Measurements from ENCODE around the gene LPIN3.

Gene LPIN3

DNA sequence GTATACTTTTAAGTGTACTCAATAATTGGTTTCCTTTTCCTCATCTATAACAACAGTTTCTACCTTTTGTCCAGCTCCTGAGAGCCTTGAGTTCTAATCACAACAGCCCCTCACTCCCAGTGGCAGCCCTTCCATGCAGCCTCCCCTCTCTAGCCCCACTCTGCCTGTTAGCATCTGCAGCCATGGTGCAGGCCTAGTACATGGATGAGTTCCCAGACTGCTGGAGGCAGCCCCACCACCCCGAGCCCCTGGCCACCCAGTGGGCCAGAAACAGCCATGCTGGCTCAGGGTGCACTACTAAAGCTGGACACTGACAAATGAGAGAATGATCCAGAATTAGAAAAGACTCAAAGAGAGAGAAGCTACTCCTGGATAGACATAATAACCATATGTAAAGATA, 9.7 kb upstream of the LPIN3 start:
- Histone ChIP-seq H3K4me3 (ENCODE audit: low read length) (no peak overlapping the region), H3K9ac (ENCODE audit: low read length) (no peak overlapping the region), H3K4me1 (ENCODE audit: control insufficient read depth, insufficient read depth, low read length) (peaks cover 13% of the 10 kb centered on the region), H3K27me3 (ENCODE audit: control insufficient read depth, insufficient read depth, low read length) (no peaks in the 10 kb centered on the region), H3K27ac (ENCODE audit: low read depth, low read length) (no peak overlapping the region), H3K36me3 (ENCODE audit: control insufficient read depth, insufficient read depth, low read length) (no peaks in the 10 kb centered on the region)

DNA sequence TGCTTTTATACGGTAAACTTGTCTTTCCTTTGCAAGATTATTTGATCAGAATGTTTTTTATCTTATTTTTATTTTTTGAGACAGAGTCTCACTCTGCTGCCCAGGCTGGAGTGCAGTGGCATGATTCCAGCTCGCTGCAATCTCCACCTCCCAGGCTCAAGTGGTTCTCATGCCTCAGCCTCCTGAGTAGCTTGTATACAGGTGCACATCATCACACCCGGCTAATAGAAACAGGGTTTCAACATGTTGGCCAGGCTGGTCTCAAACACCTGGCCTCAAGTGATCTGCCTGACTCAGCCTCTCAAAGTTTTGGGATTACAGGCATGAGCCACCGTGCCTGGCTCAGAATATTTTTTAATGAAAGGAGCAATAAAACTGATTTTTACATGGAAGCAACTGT, 8.9 kb upstream of the LPIN3 start:
- Histone ChIP-seq H3K4me3 (ENCODE audit: low read length) (no peak overlapping the region), H3K27me3 (ENCODE audit: control insufficient read depth, insufficient read depth, low read length) (no peaks in the 10 kb centered on the region), H3K36me3 (ENCODE audit: control insufficient read depth, insufficient read depth, low read length) (no peaks in the 10 kb centered on the region), H3K4me1 (ENCODE audit: control insufficient read depth, insufficient read depth, low read length) (peaks cover 13% of the 10 kb centered on the region), H3K27ac (ENCODE audit: low read depth, low read length) (no peak overlapping the region), H3K9ac (ENCODE audit: low read length) (no peak overlapping the region)

DNA sequence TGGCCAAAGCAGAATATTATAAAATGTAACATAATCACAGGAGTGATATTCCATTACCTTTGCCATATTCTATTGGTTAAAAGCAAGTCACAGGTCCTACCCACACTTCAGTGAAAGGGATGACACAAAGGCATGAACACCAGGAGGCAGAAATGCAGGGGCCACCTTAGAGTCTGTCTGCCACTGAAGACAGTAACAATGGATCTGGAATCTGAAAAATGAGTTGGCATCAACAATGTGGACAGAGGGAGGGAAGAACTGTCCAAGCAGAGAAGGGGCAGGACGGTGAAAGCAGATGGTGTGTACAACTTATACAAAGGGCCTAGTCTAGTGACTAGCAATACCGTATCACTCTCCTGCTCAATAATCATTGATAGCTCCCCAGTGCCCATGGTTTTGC, 6.6 kb upstream of the LPIN3 start:
- Histone ChIP-seq H3K36me3 (ENCODE audit: control insufficient read depth, insufficient read depth, low read length) (no peaks in the 10 kb centered on the region), H3K4me1 (ENCODE audit: control insufficient read depth, insufficient read depth, low read length) (peaks cover 11% of the 10 kb centered on the region), H3K27me3 (ENCODE audit: control insufficient read depth, insufficient read depth, low read length) (no peaks in the 10 kb centered on the region), H3K4me3 (ENCODE audit: low read length) (no peak overlapping the region), H3K27ac (ENCODE audit: low read depth, low read length) (no peak overlapping the region), H3K9ac (ENCODE audit: low read length) (no peak overlapping the region)

DNA sequence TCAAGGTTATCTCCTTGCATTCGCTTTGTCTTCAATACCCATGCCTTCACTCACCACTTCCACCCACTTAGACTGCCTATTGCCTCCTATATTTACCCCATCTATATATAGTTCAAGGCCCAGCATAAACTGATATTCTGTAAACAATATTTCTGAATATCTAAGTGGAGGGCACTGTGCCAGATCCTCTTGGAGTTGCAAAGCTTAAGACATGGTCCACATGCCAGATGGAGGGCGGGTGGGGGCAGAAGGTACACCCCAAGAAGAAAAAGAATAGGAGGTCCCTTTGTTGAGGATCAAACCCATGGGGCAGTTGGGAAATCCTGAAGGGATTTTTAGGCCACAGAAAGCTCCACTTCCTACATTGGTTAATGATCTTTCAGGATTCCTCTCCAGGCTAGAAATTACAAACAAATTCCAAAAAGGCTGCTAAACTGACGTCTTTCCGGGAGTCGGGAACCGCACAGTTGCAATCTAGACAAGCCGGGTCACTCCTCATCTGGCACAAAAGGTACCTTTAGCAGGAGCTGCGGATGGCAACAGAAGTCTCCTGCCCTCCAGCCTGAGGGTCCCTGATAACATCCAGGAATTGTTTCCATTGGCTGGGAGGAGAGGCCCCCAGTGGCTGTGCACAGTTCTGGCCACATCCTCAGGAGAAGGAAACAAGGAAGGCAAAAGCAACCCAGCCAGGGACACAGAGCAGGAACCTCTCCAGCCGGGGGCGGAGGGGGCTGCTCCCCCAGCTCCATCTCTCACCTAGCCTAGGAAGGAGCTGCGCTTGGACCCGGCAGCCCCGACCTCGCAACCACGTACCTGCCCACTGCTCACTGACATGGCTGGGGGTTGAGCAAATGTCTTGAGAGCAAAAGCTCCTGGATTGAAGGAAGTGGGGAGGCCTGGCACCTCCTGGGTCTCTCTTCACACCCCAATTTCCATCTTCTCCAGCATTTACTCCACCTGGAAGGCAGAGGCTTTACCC, 5.9 kb upstream of the LPIN3 start:
- no peak overlapping the region for H3K27ac ChIP-seq (ENCODE audit: low read depth, low read length)
- H3K36me3 ChIP-seq (ENCODE audit: control insufficient read depth, insufficient read depth, low read length) = no peaks in the 10 kb centered on the region
- no peak overlapping the region for H3K4me3 ChIP-seq (ENCODE audit: low read length)
- no peaks in the 10 kb centered on the region for H3K27me3 ChIP-seq (ENCODE audit: control insufficient read depth, insufficient read depth, low read length)
- no peak overlapping the region for H3K9ac ChIP-seq (ENCODE audit: low read length)
- peaks cover 4% of the 10 kb centered on the region for H3K4me1 ChIP-seq (ENCODE audit: control insufficient read depth, insufficient read depth, low read length)

DNA sequence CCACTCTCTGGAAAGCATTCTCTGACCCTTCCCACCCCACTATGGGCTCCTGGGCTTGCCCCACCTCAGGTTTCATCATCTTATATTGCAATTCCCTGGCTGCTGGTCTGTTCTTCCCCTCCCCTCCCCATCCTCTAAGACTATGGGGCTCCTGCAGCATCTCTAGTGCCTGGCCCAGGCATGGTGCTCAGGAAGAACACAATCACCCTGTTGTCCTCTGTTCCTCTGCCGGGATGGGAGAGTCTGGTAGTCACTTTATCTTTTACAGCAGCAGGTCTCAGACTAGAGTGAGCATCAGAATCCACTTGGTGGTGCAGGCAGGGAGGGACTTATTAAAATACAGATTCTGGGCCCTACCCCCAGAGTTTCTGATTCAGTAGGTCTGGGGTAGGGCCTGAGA, 5.0 kb upstream of the LPIN3 start:
- no peak overlapping the region for H3K9ac ChIP-seq (ENCODE audit: low read length)

DNA sequence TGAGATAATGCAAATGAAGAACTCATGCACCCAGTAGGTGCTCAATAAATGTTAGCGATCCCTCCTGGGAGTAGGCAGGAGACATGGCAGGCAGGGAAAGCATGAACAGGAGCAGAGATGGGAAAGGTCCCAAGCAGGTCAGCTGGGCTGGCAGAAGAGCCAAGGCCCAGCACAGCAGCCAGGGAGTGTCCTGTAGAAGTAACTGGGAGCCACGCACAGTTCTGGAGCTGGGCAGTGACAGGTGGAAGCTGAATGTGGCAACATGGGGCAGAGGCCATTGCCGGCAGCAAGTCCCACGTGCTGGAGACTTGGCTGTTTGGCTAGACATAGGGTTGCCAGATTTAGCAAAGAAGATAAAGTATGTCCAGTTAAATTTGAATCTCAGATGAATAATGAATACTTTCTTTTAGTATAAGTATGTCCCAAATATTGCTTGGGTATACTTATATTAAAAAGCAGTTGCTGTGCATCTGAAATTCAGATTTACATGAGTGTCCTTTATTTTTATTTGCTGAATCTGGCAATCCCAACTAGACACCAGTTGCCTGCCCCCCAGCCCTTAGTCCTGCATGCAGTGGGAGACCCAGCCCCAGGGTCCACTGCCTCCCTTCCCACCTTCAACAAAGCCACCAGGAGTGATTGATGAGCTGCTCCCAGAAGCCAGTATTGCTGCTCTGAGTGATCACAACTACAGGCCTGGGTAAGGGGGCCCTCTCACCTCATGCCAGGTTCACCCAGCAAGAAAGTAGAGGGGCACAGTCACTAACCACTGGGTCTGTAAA, 3.7 kb upstream of the LPIN3 start:
- H3K4me1 ChIP-seq (ENCODE audit: control insufficient read depth, insufficient read depth, low read length) = no peaks in the 10 kb centered on the region
- no peak overlapping the region for H3K27ac ChIP-seq (ENCODE audit: low read depth, low read length)
- no peak overlapping the region for H3K9ac ChIP-seq (ENCODE audit: low read length)
- no peak overlapping the region for H3K4me3 ChIP-seq (ENCODE audit: low read length)
- H3K27me3 ChIP-seq (ENCODE audit: control insufficient read depth, insufficient read depth, low read length) = no peaks in the 10 kb centered on the region
- no peaks in the 10 kb centered on the region for H3K36me3 ChIP-seq (ENCODE audit: control insufficient read depth, insufficient read depth, low read length)

More for the DNA sequence above, 5.0 kb upstream of the LPIN3 start:
- H3K4me3 ChIP-seq (ENCODE audit: low read length) = no peak overlapping the region
- no peaks in the 10 kb centered on the region for H3K36me3 ChIP-seq (ENCODE audit: control insufficient read depth, insufficient read depth, low read length)
- H3K27ac ChIP-seq (ENCODE audit: low read depth, low read length) = no peak overlapping the region
- no peaks in the 10 kb centered on the region for H3K4me1 ChIP-seq (ENCODE audit: control insufficient read depth, insufficient read depth, low read length)
- no peaks in the 10 kb centered on the region for H3K27me3 ChIP-seq (ENCODE audit: control insufficient read depth, insufficient read depth, low read length)

DNA sequence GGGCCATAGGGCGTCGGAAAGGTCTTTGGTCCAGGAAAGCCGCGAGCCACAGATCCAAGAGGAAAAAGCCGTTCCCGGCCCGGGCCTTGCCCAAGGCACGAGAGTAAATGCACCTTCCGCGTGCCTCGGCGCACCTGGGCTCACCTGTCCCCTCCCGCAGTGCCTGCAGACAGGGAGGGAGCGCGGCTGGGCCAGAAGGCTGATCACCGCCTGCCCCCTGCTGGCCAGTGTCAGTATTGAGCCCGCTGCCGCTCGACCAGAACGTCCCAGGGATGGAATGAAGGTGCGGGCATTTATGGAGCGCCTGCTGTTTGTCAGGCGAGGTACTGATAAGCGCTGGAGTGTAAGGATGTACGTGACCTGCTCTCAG, 679 bp upstream of the LPIN3 start:
- Histone ChIP-seq H3K4me1 (ENCODE audit: control insufficient read depth, insufficient read depth, low read length) (no peaks in the 10 kb centered on the region), H3K9ac (ENCODE audit: low read length) (peak overlapping the region; percentile 45), H3K27me3 (ENCODE audit: control insufficient read depth, insufficient read depth, low read length) (no peaks in the 10 kb centered on the region), H3K27ac (ENCODE audit: low read depth, low read length) (peak overlapping the region; percentile 65), H3K4me3 (ENCODE audit: low read length) (peak overlapping the region; percentile 69), H3K36me3 (ENCODE audit: control insufficient read depth, insufficient read depth, low read length) (no peaks in the 10 kb centered on the region)

DNA sequence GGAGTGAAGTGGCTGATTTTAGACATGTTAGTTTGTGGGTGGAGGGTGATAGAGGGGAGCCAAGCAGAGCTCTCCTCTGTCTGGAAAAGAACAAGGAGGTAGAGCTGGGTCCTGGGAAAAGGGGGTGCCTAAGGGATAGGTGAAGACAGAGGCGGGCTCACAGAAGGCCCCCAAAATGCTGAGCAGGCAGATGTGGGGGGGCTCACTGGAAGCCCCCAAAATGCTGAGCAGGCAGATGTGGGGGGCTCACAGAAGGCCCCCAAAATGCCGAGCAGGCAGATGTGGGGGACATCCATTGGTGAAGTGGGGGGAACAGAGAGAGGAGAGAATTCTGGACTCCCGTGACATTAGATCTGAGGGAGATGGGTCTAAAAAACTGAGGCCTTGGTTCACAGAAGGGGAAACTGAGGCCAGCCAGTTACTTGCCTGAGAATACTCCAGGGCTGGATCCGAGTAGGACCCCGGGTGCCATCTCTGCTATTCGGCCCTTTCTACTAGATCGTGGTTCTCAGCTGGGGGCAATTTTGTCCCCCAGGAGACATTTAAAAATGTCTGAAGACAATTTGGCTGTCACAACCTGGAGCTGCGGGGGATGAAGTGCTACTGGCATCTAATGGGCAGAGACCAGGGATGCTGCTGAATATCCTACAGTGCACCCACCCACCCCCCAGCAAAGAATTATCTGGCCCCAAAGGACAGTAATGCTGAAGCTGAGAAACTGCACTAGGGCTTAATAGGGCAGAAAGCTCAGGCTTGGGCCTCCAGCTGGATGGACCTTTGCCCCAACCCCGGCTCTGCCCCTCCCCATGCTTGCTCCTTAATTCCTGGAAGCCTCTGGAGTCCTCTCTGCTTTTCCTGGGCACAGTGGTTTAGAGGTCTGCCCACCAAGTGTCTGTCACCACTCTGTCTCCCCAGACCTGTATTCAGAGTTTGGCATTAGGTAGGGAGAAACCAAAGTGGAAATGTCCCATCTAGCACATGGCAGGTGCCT, 2.1 kb downstream of the LPIN3 start:
- Histone ChIP-seq H3K4me3 (ENCODE audit: low read length) (no peak overlapping the region), H3K36me3 (ENCODE audit: control insufficient read depth, insufficient read depth, low read length) (peaks cover 3% of the 10 kb centered on the region), H3K4me1 (ENCODE audit: control insufficient read depth, insufficient read depth, low read length) (no peaks in the 10 kb centered on the region), H3K9ac (ENCODE audit: low read length) (no peak overlapping the region), H3K27me3 (ENCODE audit: control insufficient read depth, insufficient read depth, low read length) (no peaks in the 10 kb centered on the region), H3K27ac (ENCODE audit: low read depth, low read length) (no peak overlapping the region)

DNA sequence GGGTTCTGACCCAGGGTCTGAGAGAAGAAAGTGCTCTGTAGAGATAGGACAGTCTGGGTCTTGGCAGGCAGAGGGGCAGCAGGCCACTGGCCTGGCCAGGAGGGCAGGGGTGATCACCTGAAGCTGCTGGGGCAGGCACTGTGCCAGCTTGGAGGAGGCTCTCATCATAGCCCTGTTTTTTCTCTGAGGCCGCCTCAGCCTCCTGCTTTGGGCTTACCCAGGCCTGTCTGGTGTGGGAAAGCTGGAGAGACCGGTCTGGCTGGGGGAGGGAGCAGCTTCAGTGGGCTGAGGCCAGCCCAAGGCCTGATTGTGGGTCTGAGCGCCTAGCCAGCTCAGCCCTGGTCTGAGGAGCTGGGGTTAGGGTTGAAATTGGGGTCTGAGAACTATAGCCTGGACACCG, 3.9 kb downstream of the LPIN3 start:
- no peak overlapping the region for H3K27ac ChIP-seq (ENCODE audit: low read depth, low read length)

DNA sequence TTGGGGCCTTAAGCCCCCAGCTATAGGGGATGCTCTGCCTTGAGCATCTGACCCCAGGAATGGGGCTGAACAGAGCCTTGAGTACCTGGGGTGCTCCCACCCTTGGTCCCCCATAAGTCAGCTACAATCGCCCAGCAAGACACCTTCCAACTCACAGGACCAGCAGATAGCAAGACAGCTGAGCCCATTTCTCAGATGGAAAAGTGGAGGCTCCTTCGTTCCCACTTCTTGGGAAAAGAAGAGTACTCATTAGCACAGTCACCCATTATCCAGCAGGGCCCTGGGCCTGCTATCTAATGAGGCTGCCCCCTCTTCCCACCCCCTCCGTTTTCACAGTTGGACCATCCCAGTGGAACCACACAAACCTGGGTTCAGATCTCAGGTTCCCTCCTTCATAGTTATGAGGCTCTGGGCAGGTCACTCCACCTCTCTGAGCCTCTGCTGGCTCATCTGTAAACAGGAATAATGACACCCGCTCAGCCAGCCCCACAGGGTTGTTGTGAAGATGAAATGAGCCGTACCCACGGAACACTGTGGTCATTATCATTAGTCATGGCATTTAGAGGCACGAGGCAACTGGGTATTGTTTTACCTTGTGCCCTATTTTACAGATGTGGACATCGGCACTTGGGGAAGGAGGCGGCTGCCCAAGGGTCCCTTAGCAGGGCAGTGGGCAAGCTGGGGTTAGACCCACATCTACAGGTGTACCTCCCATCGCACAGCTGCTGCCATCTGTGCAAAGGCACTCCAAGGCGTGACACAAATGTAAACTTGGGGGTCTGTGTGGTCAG, 4.5 kb downstream of the LPIN3 start:
- Histone ChIP-seq H3K36me3 (ENCODE audit: control insufficient read depth, insufficient read depth, low read length) (peaks cover 3% of the 10 kb centered on the region), H3K4me3 (ENCODE audit: low read length) (no peak overlapping the region), H3K27ac (ENCODE audit: low read depth, low read length) (no peak overlapping the region)

More for the DNA sequence above, 3.9 kb downstream of the LPIN3 start:
- Histone ChIP-seq H3K4me3 (ENCODE audit: low read length) (no peak overlapping the region), H3K27me3 (ENCODE audit: control insufficient read depth, insufficient read depth, low read length) (no peaks in the 10 kb centered on the region), H3K36me3 (ENCODE audit: control insufficient read depth, insufficient read depth, low read length) (peaks cover 3% of the 10 kb centered on the region), H3K4me1 (ENCODE audit: control insufficient read depth, insufficient read depth, low read length) (no peaks in the 10 kb centered on the region), H3K9ac (ENCODE audit: low read length) (no peak overlapping the region)

DNA sequence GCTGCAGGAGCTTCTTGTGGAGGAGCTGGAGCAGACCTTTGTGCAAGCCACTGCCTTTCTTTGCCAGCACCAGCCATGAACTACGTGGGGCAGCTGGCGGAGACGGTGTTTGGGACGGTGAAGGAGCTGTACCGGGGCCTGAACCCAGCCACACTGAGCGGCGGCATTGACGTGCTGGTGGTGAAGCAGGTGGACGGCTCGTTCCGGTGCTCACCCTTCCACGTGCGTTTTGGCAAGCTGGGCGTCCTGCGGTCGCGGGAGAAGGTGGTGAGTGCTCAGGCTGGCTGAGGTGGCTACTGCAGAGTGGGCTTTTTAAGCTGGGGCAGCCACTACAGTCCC, 5.1 kb downstream of the LPIN3 start:
- Histone ChIP-seq H3K36me3 (ENCODE audit: control insufficient read depth, insufficient read depth, low read length) (peaks cover 3% of the 10 kb centered on the region), H3K9ac (ENCODE audit: low read length) (no peak overlapping the region), H3K4me1 (ENCODE audit: control insufficient read depth, insufficient read depth, low read length) (no peaks in the 10 kb centered on the region), H3K27ac (ENCODE audit: low read depth, low read length) (no peak overlapping the region), H3K27me3 (ENCODE audit: control insufficient read depth, insufficient read depth, low read length) (no peaks in the 10 kb centered on the region), H3K4me3 (ENCODE audit: low read length) (no peak overlapping the region)

More for the DNA sequence above, 4.5 kb downstream of the LPIN3 start:
- H3K4me1 ChIP-seq (ENCODE audit: control insufficient read depth, insufficient read depth, low read length) = no peaks in the 10 kb centered on the region
- no peak overlapping the region for H3K9ac ChIP-seq (ENCODE audit: low read length)
- H3K27me3 ChIP-seq (ENCODE audit: control insufficient read depth, insufficient read depth, low read length) = no peaks in the 10 kb centered on the region
